Peyer's patch (tissue), 4 donors: ENCODE data around the gene TPRG1L. TPM values are rescaled to one million over a fixed set of nuclear protein-coding genes. Genes with fewer than 3 reads are reported as not detected.

Experiments used
- DNase-seq, 3 donors: peaks; one replicate each; pipeline ENCODE4 v3.0.0-alpha.2; 2017 to 2019
- H3K27ac ChIP-seq, 4 donors: fragments of 200-600 bp; sonication (generic); one replicate each; pipeline ENCODE4 v1.5.1; 2016 to 2019
- H3K27me3 ChIP-seq, 2 donors: fragments of 200-600 bp; sonication (generic); one replicate each; pipeline ENCODE4 v1.5.1; 2019
- H3K36me3 ChIP-seq, 3 donors: fragments of 200-600 bp; sonication (generic); one replicate each; pipeline ENCODE4 v1.5.1; 2016 to 2019
- H3K4me1 ChIP-seq, 4 donors: fragments of 200-600 bp; sonication (generic); one replicate each; pipeline ENCODE4 v1.5.1; 2016 to 2019
- H3K4me3 ChIP-seq, 4 donors: fragments of 200-600 bp; sonication (generic); 1 replicate in 3 of 4; 2 replicates in 1 of 4; pipeline ENCODE4 v1.5.1; 2016 to 2019; ENCODE audit warnings: mild to moderate bottlenecking in 1 of 4
- H3K9me3 ChIP-seq, 4 donors: fragments of 200-600 bp; sonication (generic); one replicate each; pipeline ENCODE4 v1.5.1; 2016 to 2019; ENCODE audit warnings: mild to moderate bottlenecking in 1 of 4
- POLR2A ChIP-seq, 2 donors: fragments of 450-650 bp; IDR thresholded peaks; one replicate each; pipeline ENCODE4 v1.5.1; 2017; ENCODE audit warnings: antibody characterized with exemption in 2 of 2, mild to moderate bottlenecking in 2 of 2, moderate library complexity in 2 of 2
- total RNA-seq, 4 donors: library from RNA; depleted of rRNA; stranded (reverse); fragments of >200 nt; gene quantifications; one replicate each; pipeline ENCODE4 v1.1.0, GENCODE V29; 2016
- TF ChIP-seq, protein P1 (sequence below), 6 experiments: fragments of 450-650 bp in 4 of 6; fragments of 200-600 bp in 2 of 6; sonication (generic) in 1 of 6; IDR thresholded peaks; one replicate each; pipeline ENCODE4 v1.5.1; 2017 to 2019; ENCODE audit warnings: antibody characterized with exemption in 6 of 6, mild to moderate bottlenecking in 3 of 6, moderate library complexity in 1 of 6

The TPRG1L gene
- total RNA-seq, 4 donors from 2014 or later = 16.5 to 93.9 (median 71.3) TPM

DNA sequence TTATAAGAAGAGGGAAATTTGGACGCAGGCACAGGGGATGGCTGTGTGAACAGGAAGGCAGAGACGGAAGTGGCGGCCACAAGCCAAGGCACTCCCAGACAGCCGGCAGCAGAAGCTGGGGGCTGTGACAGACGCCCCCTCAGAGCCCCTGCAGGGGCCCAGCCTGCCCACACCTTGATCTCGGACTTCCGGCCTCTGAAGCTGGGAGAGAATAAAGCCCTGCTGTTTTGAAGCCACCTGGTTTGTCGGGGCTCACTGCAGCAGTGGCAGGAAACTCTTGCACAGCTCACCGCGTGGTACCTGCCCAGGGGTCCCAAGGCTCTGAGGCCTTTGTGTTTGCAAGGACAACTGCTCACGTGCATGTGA, 27.2 kb upstream of the TPRG1L start:
- Histone ChIP-seq H3K36me3 (no peaks in the 10 kb centered on the region), H3K27me3 (no peaks in the 10 kb centered on the region), H3K9me3 (no peaks in the 10 kb centered on the region), H3K4me3 (no peak overlapping the region), H3K27ac (peak overlapping the region in 1 of 4 donors; percentile 25), H3K4me1 (peaks cover 0 to 25% (median 21%) of the 10 kb centered on the region in 4 donors)
- peak in 1 of 3 donors; percentile 39 for DNase-seq
- TF ChIP-seq POLR2A (IDR thresholded peaks at IDR 0.05) = no peak
- TF ChIP-seq, protein P1, sequence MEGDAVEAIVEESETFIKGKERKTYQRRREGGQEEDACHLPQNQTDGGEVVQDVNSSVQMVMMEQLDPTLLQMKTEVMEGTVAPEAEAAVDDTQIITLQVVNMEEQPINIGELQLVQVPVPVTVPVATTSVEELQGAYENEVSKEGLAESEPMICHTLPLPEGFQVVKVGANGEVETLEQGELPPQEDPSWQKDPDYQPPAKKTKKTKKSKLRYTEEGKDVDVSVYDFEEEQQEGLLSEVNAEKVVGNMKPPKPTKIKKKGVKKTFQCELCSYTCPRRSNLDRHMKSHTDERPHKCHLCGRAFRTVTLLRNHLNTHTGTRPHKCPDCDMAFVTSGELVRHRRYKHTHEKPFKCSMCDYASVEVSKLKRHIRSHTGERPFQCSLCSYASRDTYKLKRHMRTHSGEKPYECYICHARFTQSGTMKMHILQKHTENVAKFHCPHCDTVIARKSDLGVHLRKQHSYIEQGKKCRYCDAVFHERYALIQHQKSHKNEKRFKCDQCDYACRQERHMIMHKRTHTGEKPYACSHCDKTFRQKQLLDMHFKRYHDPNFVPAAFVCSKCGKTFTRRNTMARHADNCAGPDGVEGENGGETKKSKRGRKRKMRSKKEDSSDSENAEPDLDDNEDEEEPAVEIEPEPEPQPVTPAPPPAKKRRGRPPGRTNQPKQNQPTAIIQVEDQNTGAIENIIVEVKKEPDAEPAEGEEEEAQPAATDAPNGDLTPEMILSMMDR (IDR thresholded peaks at IDR 0.05) = no peak

DNA sequence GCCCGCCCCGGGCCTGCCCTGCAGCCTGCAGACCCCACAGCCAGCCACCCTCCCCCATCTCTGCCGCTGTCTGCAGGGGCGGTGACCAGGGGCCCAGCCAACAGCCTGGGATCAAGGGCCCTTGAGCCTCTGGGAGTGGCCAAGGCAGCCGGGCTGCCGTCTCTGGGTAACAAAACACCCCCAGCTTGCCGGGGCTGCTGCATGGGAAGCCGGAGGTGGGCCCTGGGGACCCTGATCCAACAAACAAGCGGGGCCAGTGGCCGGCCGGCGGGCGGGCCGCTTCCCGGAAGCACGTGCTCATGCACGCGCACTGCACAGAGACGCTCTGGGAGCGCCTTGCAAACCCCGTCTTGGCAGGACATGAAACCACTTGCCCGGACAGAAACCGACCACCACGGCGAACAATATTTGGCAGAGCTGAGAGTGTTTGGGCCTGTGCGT, 26.7 kb upstream of the TPRG1L start:
- Histone ChIP-seq H3K4me3 (peak overlapping the region in 2 of 4 donors; percentile 9 to 17), H3K27me3 (no peaks in the 10 kb centered on the region), H3K4me1 (peaks cover 0 to 25% (median 21%) of the 10 kb centered on the region in 4 donors), H3K27ac (peak overlapping the region in 1 of 4 donors; percentile 25), H3K9me3 (no peaks in the 10 kb centered on the region), H3K36me3 (no peaks in the 10 kb centered on the region)
- peak in 1 of 3 donors; percentile 20 for DNase-seq
- TF ChIP-seq, protein P1 (IDR thresholded peaks at IDR 0.05) = no peak
- no peak for TF ChIP-seq POLR2A (IDR thresholded peaks at IDR 0.05)

- Histone ChIP-seq H3K36me3 (no peaks in the 10 kb centered on the region), H3K27ac (no peak overlapping the region), H3K27me3 (no peaks in the 10 kb centered on the region), H3K4me1 (peaks cover 0 to 25% (median 21%) of the 10 kb centered on the region in 4 donors), H3K9me3 (no peaks in the 10 kb centered on the region), H3K4me3 (peak overlapping the region in 2 of 4 donors; percentile 9 to 17)
- no peak for DNase-seq
- no peak for TF ChIP-seq POLR2A (IDR thresholded peaks at IDR 0.05)
- TF ChIP-seq, protein P1 (IDR thresholded peaks at IDR 0.05) = no peak
Observed at GRCh38 chr1:3598522-3599285, 26.1 kb upstream of the TPRG1L start.

DNA sequence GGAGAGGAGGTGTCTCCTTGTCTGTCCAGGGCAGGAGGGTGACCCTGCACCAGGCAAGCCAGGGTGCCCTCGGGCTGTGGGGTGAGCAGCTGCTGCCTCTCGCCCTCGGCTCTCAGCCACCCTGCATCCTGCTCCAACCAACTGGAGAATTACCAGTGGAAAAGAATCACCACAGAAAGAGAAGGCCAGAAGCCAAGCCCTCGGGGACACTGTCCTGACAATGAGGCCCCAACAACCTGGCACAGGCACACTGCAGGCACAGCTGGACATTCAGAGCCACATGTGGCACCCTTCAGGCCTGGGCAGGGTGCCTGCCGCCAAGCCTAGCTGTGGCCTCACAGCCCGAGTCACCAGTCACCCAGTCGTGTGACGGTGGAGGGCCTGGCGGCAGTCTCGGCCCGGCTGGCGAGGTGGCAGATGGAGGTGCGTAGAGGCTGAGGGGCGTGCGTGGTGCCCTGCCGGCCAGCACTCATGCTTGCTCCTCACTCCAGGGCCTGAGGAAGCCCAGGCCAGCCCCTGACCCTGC, 25.5 kb upstream of the TPRG1L start:
- no peaks in the 10 kb centered on the region for H3K27me3 ChIP-seq
- H3K4me1 ChIP-seq = peaks cover 0 to 25% (median 21%) of the 10 kb centered on the region in 4 donors
- H3K27ac ChIP-seq = no peak overlapping the region
- no peak for DNase-seq
- no peaks in the 10 kb centered on the region for H3K9me3 ChIP-seq
- H3K36me3 ChIP-seq = no peaks in the 10 kb centered on the region
- no peak overlapping the region for H3K4me3 ChIP-seq
- TF ChIP-seq POLR2A (IDR thresholded peaks at IDR 0.05) = no peak
- TF ChIP-seq, protein P1 (IDR thresholded peaks at IDR 0.05) = no peak

- DNase-seq = no peak
- Histone ChIP-seq H3K9me3 (no peaks in the 10 kb centered on the region), H3K4me3 (no peak overlapping the region), H3K27ac (no peak overlapping the region), H3K4me1 (peaks cover 0 to 25% (median 21%) of the 10 kb centered on the region in 4 donors), H3K36me3 (no peaks in the 10 kb centered on the region), H3K27me3 (no peaks in the 10 kb centered on the region)
- TF ChIP-seq, protein P1 (IDR thresholded peaks at IDR 0.05) = no peak
- TF ChIP-seq POLR2A (IDR thresholded peaks at IDR 0.05) = no peak
Observed at GRCh38 chr1:3599816-3600215, 25.0 kb upstream of the TPRG1L start.
